ENCODE data around the gene CIAO1. TPM values are rescaled to one million over a fixed set of nuclear protein-coding genes. Genes with fewer than 3 reads are reported as not detected.

The CIAO1 gene
- total and polyA plus RNA-seq, 2 of the 13 experiments (the other 11 are each of a cell fraction or from before 2014, with no cell fraction given) = 99.3 to 120 TPM

- peak; percentile 2; the same call in 1 of the 3 replicates for ATAC-seq
- Histone ChIP-seq H3K9me3 (ENCODE audit: low read length) (no peaks in the 10 kb centered on the region), H3K4me1 (ENCODE audit: insufficient read depth, low read length) (peaks cover 37% of the 10 kb centered on the region), H3K9ac (ENCODE audit: insufficient read depth, low read depth, low read length) (peak overlapping the region; percentile 85), H4K20me1 (ENCODE audit: insufficient read depth, low read length) (no peaks in the 10 kb centered on the region), H3K4me3 (replicated peaks in 1 of 3; ENCODE audit: insufficient read depth in 1 of 3, low read depth in 2 of 3, low read length in 3 of 3) (peak overlapping the region; percentile 79 to 92 (median 91)), H2AFZ (ENCODE audit: low read length) (peak overlapping the region; percentile 8), H3K27ac (ENCODE audit: extremely low read length, insufficient read depth, low read length) (peak overlapping the region; percentile 75), H3K27me3 (ENCODE audit: control insufficient read depth in 1 of 2, insufficient read depth in 2 of 2, low read length in 2 of 2) (no peaks in the 10 kb centered on the region; a peak in 1 of 5 replicates), H3K79me2 (ENCODE audit: insufficient read depth, low read length) (peaks cover 42% of the 10 kb centered on the region), H3K4me2 (ENCODE audit: low read depth, low read length) (peak overlapping the region; percentile 89), H3K36me3 (replicated peaks in 1 of 2; ENCODE audit: control insufficient read depth in 1 of 2, insufficient read depth in 2 of 2, low read length in 2 of 2) (peaks cover 13 to 22% of the 10 kb centered on the region in 2 experiments)
- DNase-seq (ENCODE audit: low spot score) = peak; percentile 16
- TF ChIP-seq CBX5 (CRISPR knock-in tag; IDR thresholded peaks at IDR 0.05; ENCODE audit: borderline replicate concordance) (0 out of 2 replicates have a peak, but pooled peaks have one; percentile 3), NR2F1 (CRISPR knock-in tag; IDR thresholded peaks at IDR 0.05) (0 out of 4 replicates have a peak, but pooled peaks of 1 of the 2 experiments have one; percentile 4), ZNF83 (CRISPR knock-in tag; IDR thresholded peaks at IDR 0.05; ENCODE audit: borderline replicate concordance) (no peak), ZNF607 (CRISPR knock-in tag; IDR thresholded peaks at IDR 0.05; ENCODE audit: borderline replicate concordance) (peak; percentile 5; the same call in 1 of the 2 replicates), HDAC2 (CRISPR knock-in tag; IDR thresholded peaks at IDR 0.05) (peak; percentile 34; the same call in 1 of the 2 replicates), TEAD3 (CRISPR knock-in tag; optimal IDR thresholded peaks at IDR 0.05; ENCODE audit: borderline replicate concordance) (no peak)
- TF ChIP-seq, protein P1, sequence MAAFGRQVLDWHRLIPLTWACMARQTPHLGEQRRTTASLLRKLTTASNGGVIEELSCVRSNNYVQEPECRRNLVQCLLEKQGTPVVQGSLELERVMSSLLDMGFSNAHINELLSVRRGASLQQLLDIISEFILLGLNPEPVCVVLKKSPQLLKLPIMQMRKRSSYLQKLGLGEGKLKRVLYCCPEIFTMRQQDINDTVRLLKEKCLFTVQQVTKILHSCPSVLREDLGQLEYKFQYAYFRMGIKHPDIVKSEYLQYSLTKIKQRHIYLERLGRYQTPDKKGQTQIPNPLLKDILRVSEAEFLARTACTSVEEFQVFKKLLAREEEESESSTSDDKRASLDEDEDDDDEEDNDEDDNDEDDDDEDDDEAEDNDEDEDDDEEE (CRISPR knock-in tag; IDR thresholded peaks at IDR 0.05) = 0 out of 2 replicates have a peak, but pooled peaks have one; percentile 46
- POLR2A ChIA-PET = interaction anchor here (0.6 to 4.0 kb wide), 15 partner anchors 10 to 124 kb away, joined by 3 to 45 read pairs (median 6); partner anchors contain the start of genes CIAO1, ITPRIPL1, NCAPH and STARD7
- BruUV-seq (replicated peaks) = no TSS peak
- no peak for FAIRE-seq
- in situ Hi-C loops (cut with HindIII; ENCODE audit: extremely low pct_ligation_motif_present, low pct_unique_long_range_greater_than_20kb) (no loop called here), intact Hi-C loops (cut with micrococcal nuclease; ENCODE audit: unreplicated experiment) (no loop called here)
- 76% methylated on average over 3 of the region's 3 CpGs for WGBS (ENCODE audit: low lambda C conversion rate)
- CTCF ChIA-PET (ENCODE audit: low intra/inter-chr PET ratio, low total read pairs) = interaction anchor here (1.4 kb wide), 1 partner anchor 202 kb away, joined by 4 read pairs; no protein-coding TSS in a partner anchor
These were observed 40.3 kb downstream of the CIAO1 start for GRCh38 chr2:96306370-96306769.

Data from HepG2 (cell line).